IMR-90 (cell line): ENCODE data around the gene PLCH2. TPM values are rescaled to one million over a fixed set of nuclear protein-coding genes. Genes with fewer than 3 reads are reported as not detected.
"Not testable (repeated sequence)": the region's sequence is repeated elsewhere in the genome, so short reads cannot be mapped to it uniquely, and the experiment has no call there.

ENCODE experiments used
- ATAC-seq: fragments of 200-7000 bp; cut with Tn5 transposase; 2 replicates; pipeline ENCODE4 v1.9.1; 2020; ENCODE audit warnings: low read depth, mild to moderate bottlenecking, moderate library complexity
- BruUV-seq: library from RNA; stranded (reverse); fragments of 400-500 nt; replicated peaks from 2 replicates; lab custom pipeline; 2021; lab: Mats Ljungman, UMichigan
- CTCF ChIA-PET: fragments of 300-600 bp; formaldehyde crosslinking; extraction: SDS; loops from one replicate; lab custom pipeline; 2021; ENCODE audit warnings: antibody characterized with exemption; lab: Yijun Ruan, JAX
- POLR2A ChIA-PET: fragments of 300-600 bp; sonication (Branson Sonifier 250); formaldehyde crosslinking; loops from one replicate; lab custom pipeline; 2022; ENCODE audit warnings: antibody characterized with exemption; ENCODE audit not compliant: unreplicated experiment; lab: Charles Lee
- DNase-seq: peaks from one replicate; pipeline ENCODE4 v3.0.0; 2013
- H2AFZ ChIP-seq: replicated peaks from 2 replicates; pipeline ENCODE3; 2013; ENCODE audit warnings: low read length, mild to moderate bottlenecking; ENCODE audit not compliant: poor library complexity
- H2AK5ac ChIP-seq: 2 replicates; pipeline ENCODE4 v1.6.1; 2013; ENCODE audit warnings: low read depth, low read length, inconsistent platforms
- H2AK9ac ChIP-seq: replicated peaks from 2 replicates; pipeline ENCODE3; 2013; ENCODE audit warnings: mild to moderate bottlenecking, low read depth, low read length, moderate library complexity; ENCODE audit not compliant: poor library complexity
- H2BK120ac ChIP-seq: 2 replicates; pipeline ENCODE4 v1.6.1; 2013; ENCODE audit warnings: low read depth, low read length, inconsistent platforms
- H2BK15ac ChIP-seq: 3 replicates; pipeline ENCODE4 v1.6.1; 2013; ENCODE audit warnings: low read depth, low read length, inconsistent platforms
- H2BK20ac ChIP-seq: 2 replicates; pipeline ENCODE4 v1.6.1; 2013; ENCODE audit warnings: low read depth, mild to moderate bottlenecking, inconsistent platforms, low read length, moderate library complexity
- H2BK5ac ChIP-seq: 2 replicates; pipeline ENCODE4 v1.6.1; 2013; ENCODE audit warnings: mild to moderate bottlenecking, low read depth, low read length, inconsistent platforms; ENCODE audit not compliant: poor library complexity, severe bottlenecking
- H3K14ac ChIP-seq: replicated peaks from 2 replicates; pipeline ENCODE4 v1.6.1; 2013; ENCODE audit warnings: low read depth, low read length, inconsistent platforms
- H3K18ac ChIP-seq: 2 replicates; pipeline ENCODE4 v1.6.1; 2013; ENCODE audit warnings: low read depth, low read length, control low read depth
- H3K23ac ChIP-seq: 2 replicates; pipeline ENCODE4 v1.6.1; 2013; ENCODE audit warnings: low read depth, low read length, inconsistent platforms
- H3K27ac ChIP-seq: 2 replicates; pipeline ENCODE4 v1.5.1; 2013; ENCODE audit warnings: mild to moderate bottlenecking, control low read depth, low read length; ENCODE audit not compliant: insufficient read depth
- H3K27me3 ChIP-seq: 2 replicates; pipeline ENCODE4 v1.6.1; 2013; ENCODE audit warnings: low read length; ENCODE audit not compliant: control insufficient read depth, insufficient read depth
- H3K36me3 ChIP-seq: 2 replicates; pipeline ENCODE4 v1.6.1; 2013; ENCODE audit warnings: low read length, mixed read lengths; ENCODE audit not compliant: control insufficient read depth, insufficient read depth
- H3K4ac ChIP-seq: 2 replicates; pipeline ENCODE4 v1.6.1; 2013; ENCODE audit warnings: low read depth, low read length, inconsistent platforms
- H3K4me1 ChIP-seq: 2 replicates; pipeline ENCODE4 v1.6.1; 2013; ENCODE audit warnings: low read length, mixed read lengths; ENCODE audit not compliant: control insufficient read depth, insufficient read depth
- H3K4me2 ChIP-seq: 2 replicates; pipeline ENCODE4 v1.6.1; 2013; ENCODE audit warnings: low read depth, mild to moderate bottlenecking, control low read depth, low read length, moderate library complexity
- H3K4me3 ChIP-seq: 2 replicates; pipeline ENCODE4 v1.5.1; 2013; ENCODE audit warnings: low read depth, mild to moderate bottlenecking, control low read depth, low read length, moderate library complexity; ENCODE audit not compliant: insufficient read depth
- H3K56ac ChIP-seq: 2 replicates; pipeline ENCODE4 v1.6.1; 2013; ENCODE audit warnings: low read length, inconsistent platforms; ENCODE audit not compliant: insufficient read depth; ENCODE audit errors: extremely low read depth
- H3K79me1 ChIP-seq, 2 experiments: 2 replicates each; pipeline ENCODE4 v1.6.1; 2013; ENCODE audit warnings: low read length in 2 of 2, inconsistent platforms in 1 of 2, low read depth in 1 of 2
- H3K9ac ChIP-seq: 2 replicates; pipeline ENCODE4 v1.6.1; 2013; ENCODE audit warnings: low read depth, low read length, control low read depth
- H3K9me1 ChIP-seq: 2 replicates; pipeline ENCODE4 v1.6.1; 2013; ENCODE audit warnings: low read length, inconsistent platforms; ENCODE audit not compliant: insufficient read depth
- H3K9me3 ChIP-seq: 2 replicates; pipeline ENCODE4 v1.6.1; 2013; ENCODE audit warnings: low read length; ENCODE audit not compliant: control insufficient read depth, insufficient read depth
- H4K20me1 ChIP-seq: 2 replicates; pipeline ENCODE4 v1.6.1; 2013; ENCODE audit warnings: low read length, inconsistent platforms; ENCODE audit not compliant: insufficient read depth
- H4K5ac ChIP-seq: 2 replicates; pipeline ENCODE4 v1.6.1; 2013; ENCODE audit warnings: mild to moderate bottlenecking, low read depth, low read length, control low read depth
- H4K8ac ChIP-seq, 2 experiments: 2 replicates each; pipeline ENCODE4 v1.6.1; 2013; ENCODE audit warnings: low read depth in 2 of 2, low read length in 2 of 2, control low read depth in 1 of 2, inconsistent platforms in 1 of 2
- H4K91ac ChIP-seq: 2 replicates; pipeline ENCODE4 v1.6.1; 2013; ENCODE audit warnings: low read depth, low read length, inconsistent platforms; ENCODE audit not compliant: insufficient read depth
- WGBS, 2 experiments: methylation state at CpG; one replicate each; pipeline versions ENCODE4 v1.1.5 to v1.1.7; 2013; ENCODE audit warnings: missing lambda C conversion rate in 2 of 2; ENCODE audit not compliant: insufficient read length in 1 of 2; ENCODE audit errors: extremely low coverage in 2 of 2; 5-methylcytosine and 5-hydroxymethylcytosine counted together
- dilution Hi-C: fragments of 300-500 bp; cut with HindIII; formaldehyde crosslinking; loops from one replicate; pipeline ENCODE4 v1.14.3; 2018; ENCODE audit warnings: low sequenced_read_pairs; ENCODE audit not compliant: unreplicated experiment
- in situ Hi-C: fragments of 300-500 bp; cut with MboI; formaldehyde crosslinking; loops from 3 replicates; pipeline ENCODE4 v1.14.3; 2019; ENCODE audit warnings: low sequenced_read_pairs, inconsistent platforms, mixed read lengths
- intact Hi-C: fragments of 100-400 bp; cut with micrococcal nuclease; formaldehyde crosslinking; loops from 2 replicates; pipeline ENCODE4 v1.10.0; 2022
- polyA plus RNA-seq, 3 experiments: library from polyadenylated mRNA; depleted of rRNA; stranded (reverse); fragments of >200 nt; gene quantifications; 2 replicates each; pipeline ENCODE4 v1.2.3, GENCODE V29; 2012; ENCODE audit warnings: low replicate concordance in 1 of 3
- total RNA-seq: library from RNA; depleted of rRNA; stranded (reverse); fragments of >200 nt; gene quantifications from 2 replicates; pipeline ENCODE4 v1.2.3, GENCODE V29; 2012

PLCH2 gene
- total and polyA plus RNA-seq, 2 of the 4 experiments (the other 2 are of a cell fraction) = 0.18 to 1.9 TPM

GRCh38 chr1:2549367-2550029 is 73.4 kb downstream of the PLCH2 start:
- POLR2A ChIA-PET, H2BK5ac ChIP-seq, H2BK15ac ChIP-seq, H3K9me1 ChIP-seq, H4K20me1 ChIP-seq, DNase-seq, H3K14ac ChIP-seq, H3K9me3 ChIP-seq, H3K4me2 ChIP-seq, H2AK9ac ChIP-seq, H3K36me3 ChIP-seq, H3K18ac ChIP-seq, H3K27ac ChIP-seq, H3K9ac ChIP-seq, H2AK5ac ChIP-seq, CTCF ChIA-PET, H3K56ac ChIP-seq, BruUV-seq, H4K5ac ChIP-seq, H3K4me3 ChIP-seq, H3K4ac ChIP-seq, dilution Hi-C loops, H3K23ac ChIP-seq, H2AFZ ChIP-seq, H4K91ac ChIP-seq, H2BK120ac ChIP-seq, ATAC-seq, H3K27me3 ChIP-seq, H2BK20ac ChIP-seq: not testable (repeated sequence)
- H3K79me1 ChIP-seq = peaks cover 0 to 10% of the 10 kb centered on the region in 2 experiments; a peak in 1 of 4 replicates
- intact Hi-C loops = loop anchor here (5.0 kb wide), 1 partner anchor 117 kb away; no protein-coding TSS in a partner anchor
- in situ Hi-C loops = loop anchor here (25.0 kb wide), 1 partner anchor 362 kb away; the partner anchor contains the start of gene FAAP20
- H3K4me1 ChIP-seq = peaks cover 10% of the 10 kb centered on the region
- 94% methylated on average over 11 of the region's 28 CpGs; no CpG with 5 or more reads in 1 of the 2 experiments for WGBS, 2 experiments
- H4K8ac ChIP-seq = peak overlapping the region in 1 of 2 experiments; percentile 88; a peak in 2 of 4 replicates

GRCh38 chr1:2550309-2550861 is 74.3 kb downstream of the PLCH2 start:
- H3K4me2 ChIP-seq, H4K91ac ChIP-seq, H2BK15ac ChIP-seq, H3K18ac ChIP-seq, H3K9me3 ChIP-seq, H3K23ac ChIP-seq, H3K4me3 ChIP-seq, CTCF ChIA-PET, intact Hi-C loops, H2AFZ ChIP-seq, H4K8ac ChIP-seq, BruUV-seq, H2BK20ac ChIP-seq, in situ Hi-C loops, H4K20me1 ChIP-seq, H4K5ac ChIP-seq, H2AK5ac ChIP-seq, H2AK9ac ChIP-seq, H3K36me3 ChIP-seq, H3K9ac ChIP-seq, H3K14ac ChIP-seq, H3K4ac ChIP-seq, H2BK120ac ChIP-seq, DNase-seq, H3K9me1 ChIP-seq, H3K27me3 ChIP-seq, dilution Hi-C loops, POLR2A ChIA-PET, H3K27ac ChIP-seq, H2BK5ac ChIP-seq, H3K56ac ChIP-seq, ATAC-seq: not testable (repeated sequence)
- peaks cover 0 to 10% of the 10 kb centered on the region in 2 experiments; a peak in 1 of 4 replicates for H3K79me1 ChIP-seq
- WGBS, 2 experiments = 33% methylated on average over 3 of the region's 12 CpGs; no CpG with 5 or more reads in 1 of the 2 experiments
- H3K4me1 ChIP-seq = peaks cover 10% of the 10 kb centered on the region
